ENCODE data around the gene HSPB1.

HSPB1 gene

GRCh38 chr7:76260171-76260703, 42.2 kb upstream of the HSPB1 start:
- Histone ChIP-seq H3K27ac (ENCODE audit: poor library complexity, severe bottlenecking) (no peak overlapping the region), H3K9me3 (ENCODE audit: severe bottlenecking) (no peaks in the 10 kb centered on the region), H3K36me3 (ENCODE audit: low read depth) (no peaks in the 10 kb centered on the region), H3K4me1 (ENCODE audit: insufficient read depth, poor library complexity, severe bottlenecking) (no peaks in the 10 kb centered on the region), H3K27me3 (ENCODE audit: insufficient read depth, poor library complexity, severe bottlenecking) (no peaks in the 10 kb centered on the region), H3K4me3 (ENCODE audit: severe bottlenecking) (peak overlapping the region; percentile 25)
- ATAC-seq (ENCODE audit: low read depth) (peak; percentile 60), DNase-seq (ENCODE audit: low spot score) (no peak)
- no peak for TF ChIP-seq CTCF (IDR thresholded peaks at IDR 0.05; ENCODE audit: poor library complexity, severe bottlenecking)

GRCh38 chr7:76261329-76261728, 41.1 kb upstream of the HSPB1 start:
- H3K4me1 ChIP-seq (ENCODE audit: insufficient read depth, poor library complexity, severe bottlenecking) = no peaks in the 10 kb centered on the region
- no peaks in the 10 kb centered on the region for H3K36me3 ChIP-seq (ENCODE audit: low read depth)
- no peak overlapping the region for H3K4me3 ChIP-seq (ENCODE audit: severe bottlenecking)
- no peak for TF ChIP-seq CTCF (IDR thresholded peaks at IDR 0.05; ENCODE audit: poor library complexity, severe bottlenecking)
- no peaks in the 10 kb centered on the region for H3K27me3 ChIP-seq (ENCODE audit: insufficient read depth, poor library complexity, severe bottlenecking)
- ATAC-seq (ENCODE audit: low read depth) (no peak), DNase-seq (ENCODE audit: low spot score) (no peak)
- no peak overlapping the region for H3K27ac ChIP-seq (ENCODE audit: poor library complexity, severe bottlenecking)
- H3K9me3 ChIP-seq (ENCODE audit: severe bottlenecking) = no peaks in the 10 kb centered on the region

- DNase-seq (ENCODE audit: low spot score) (no peak), ATAC-seq (ENCODE audit: low read depth) (no peak)
- H3K4me1 ChIP-seq (ENCODE audit: insufficient read depth, poor library complexity, severe bottlenecking) = peaks cover 3% of the 10 kb centered on the region
- H3K9me3 ChIP-seq (ENCODE audit: severe bottlenecking) = no peaks in the 10 kb centered on the region
- no peak for TF ChIP-seq CTCF (IDR thresholded peaks at IDR 0.05; ENCODE audit: poor library complexity, severe bottlenecking)
- no peak overlapping the region for H3K4me3 ChIP-seq (ENCODE audit: severe bottlenecking)
- no peak overlapping the region for H3K27ac ChIP-seq (ENCODE audit: poor library complexity, severe bottlenecking)
- peaks cover 4% of the 10 kb centered on the region for H3K27me3 ChIP-seq (ENCODE audit: insufficient read depth, poor library complexity, severe bottlenecking)
- H3K36me3 ChIP-seq (ENCODE audit: low read depth) = no peaks in the 10 kb centered on the region
Observed at GRCh38 chr7:76261931-76262330, 40.5 kb upstream of the HSPB1 start.

GRCh38 chr7:76262683-76263402, 39.6 kb upstream of the HSPB1 start:
- peaks cover 3% of the 10 kb centered on the region for H3K4me1 ChIP-seq (ENCODE audit: insufficient read depth, poor library complexity, severe bottlenecking)
- peak; percentile 79 for TF ChIP-seq CTCF (IDR thresholded peaks at IDR 0.05; ENCODE audit: poor library complexity, severe bottlenecking)
- H3K4me3 ChIP-seq (ENCODE audit: severe bottlenecking) = no peak overlapping the region
- no peaks in the 10 kb centered on the region for H3K36me3 ChIP-seq (ENCODE audit: low read depth)
- H3K27me3 ChIP-seq (ENCODE audit: insufficient read depth, poor library complexity, severe bottlenecking) = peaks cover 6% of the 10 kb centered on the region
- H3K27ac ChIP-seq (ENCODE audit: poor library complexity, severe bottlenecking) = no peak overlapping the region
- ATAC-seq (ENCODE audit: low read depth) = peak; percentile 74
- no peak for DNase-seq (ENCODE audit: low spot score)
- no peaks in the 10 kb centered on the region for H3K9me3 ChIP-seq (ENCODE audit: severe bottlenecking)

- Histone ChIP-seq H3K27ac (ENCODE audit: poor library complexity, severe bottlenecking) (no peak overlapping the region), H3K9me3 (ENCODE audit: severe bottlenecking) (no peaks in the 10 kb centered on the region)
- DNase-seq (ENCODE audit: low spot score) = no peak
Observed at GRCh38 chr7:76265299-76265698, 37.2 kb upstream of the HSPB1 start.

More at GRCh38 chr7:76265299-76265698, 37.2 kb upstream of the HSPB1 start:
- no peak for ATAC-seq (ENCODE audit: low read depth)
- no peak overlapping the region for H3K4me3 ChIP-seq (ENCODE audit: severe bottlenecking)
- no peak for TF ChIP-seq CTCF (IDR thresholded peaks at IDR 0.05; ENCODE audit: poor library complexity, severe bottlenecking)
- peaks cover 3% of the 10 kb centered on the region for H3K4me1 ChIP-seq (ENCODE audit: insufficient read depth, poor library complexity, severe bottlenecking)
- peaks cover 6% of the 10 kb centered on the region for H3K27me3 ChIP-seq (ENCODE audit: insufficient read depth, poor library complexity, severe bottlenecking)
- H3K36me3 ChIP-seq (ENCODE audit: low read depth) = no peaks in the 10 kb centered on the region

All from RWPE2 (cell line).